Activated naive CD4-positive, alpha-beta T cell treated with anti-CD3 and anti-CD28 coated beads, Interleukin-2, amount 50 U/mL, for 24 hours (primary cell): ENCODE results near the gene FAM3D.
"Not testable (repeated sequence)": the region's sequence is repeated elsewhere in the genome, so short reads cannot be mapped to it uniquely, and the experiment has no call there.

Experiments used
- H3K27ac Mint-ChIP-seq: one replicate; pipeline ENCODE4 v1.8.0; 2021; ENCODE audit warnings: mild to moderate bottlenecking, mixed read lengths
- H3K27me3 Mint-ChIP-seq: one replicate; pipeline ENCODE4 v1.8.0; 2021; ENCODE audit warnings: mixed read lengths
- H3K36me3 Mint-ChIP-seq: one replicate; pipeline ENCODE4 v1.8.0; 2021; ENCODE audit warnings: mixed read lengths
- H3K4me1 Mint-ChIP-seq: one replicate; pipeline ENCODE4 v1.8.0; 2021; ENCODE audit warnings: mixed read lengths
- H3K4me3 Mint-ChIP-seq: one replicate; pipeline ENCODE4 v1.8.0; 2021; ENCODE audit warnings: mild to moderate bottlenecking, mixed read lengths
- H3K9me3 Mint-ChIP-seq: one replicate; pipeline ENCODE4 v1.8.0; 2021; ENCODE audit warnings: mixed read lengths

Gene FAM3D

GRCh38 chr3:58692484-58692883, 25.9 kb upstream of the FAM3D start:
- no peak overlapping the region for H3K4me3 Mint-ChIP-seq
- no peak overlapping the region for H3K27ac Mint-ChIP-seq
- H3K27me3 Mint-ChIP-seq: peaks cover 12% of the 10 kb centered on the region
- no peaks in the 10 kb centered on the region for H3K4me1 Mint-ChIP-seq
- H3K36me3 Mint-ChIP-seq: no peaks in the 10 kb centered on the region
- H3K9me3 Mint-ChIP-seq: no peaks in the 10 kb centered on the region

GRCh38 chr3:58691997-58692396, 25.4 kb upstream of the FAM3D start:
- no peaks in the 10 kb centered on the region for H3K4me1 Mint-ChIP-seq
- peaks cover 12% of the 10 kb centered on the region for H3K27me3 Mint-ChIP-seq
- H3K27ac Mint-ChIP-seq: no peak overlapping the region
- no peak overlapping the region for H3K4me3 Mint-ChIP-seq
- no peaks in the 10 kb centered on the region for H3K36me3 Mint-ChIP-seq
- H3K9me3 Mint-ChIP-seq: no peaks in the 10 kb centered on the region

- no peaks in the 10 kb centered on the region for H3K4me1 Mint-ChIP-seq
- H3K27ac Mint-ChIP-seq: no peak overlapping the region
- no peaks in the 10 kb centered on the region for H3K9me3 Mint-ChIP-seq
- H3K4me3 Mint-ChIP-seq: no peak overlapping the region
- no peaks in the 10 kb centered on the region for H3K36me3 Mint-ChIP-seq
- peaks cover 12% of the 10 kb centered on the region for H3K27me3 Mint-ChIP-seq
These were observed 23.9 kb upstream of the FAM3D start for GRCh38 chr3:58690490-58690889.

DNA sequence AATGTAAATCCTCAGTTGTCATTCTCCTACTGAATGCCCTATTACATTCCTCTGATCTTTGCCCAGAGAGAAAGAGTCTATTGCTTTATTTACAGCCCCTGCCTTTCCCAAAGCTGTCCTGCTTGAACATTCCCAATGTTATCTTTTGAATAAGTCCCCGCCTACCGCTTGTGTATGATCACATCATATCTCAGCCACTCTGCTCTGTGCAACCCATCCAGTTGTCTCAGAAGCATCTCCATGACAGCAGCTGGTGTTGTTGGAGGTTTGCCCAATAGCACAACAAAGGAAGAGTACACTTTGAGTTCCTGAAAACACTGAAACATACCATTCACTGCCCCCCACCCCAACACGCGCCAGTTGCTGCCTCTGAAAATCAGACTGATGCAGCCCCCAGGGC, 22.0 kb upstream of the FAM3D start:
- Mint-ChIP-seq H3K36me3 (no peaks in the 10 kb centered on the region), H3K9me3 (no peaks in the 10 kb centered on the region), H3K4me1 (no peaks in the 10 kb centered on the region), H3K27me3 (peaks cover 12% of the 10 kb centered on the region), H3K4me3 (no peak overlapping the region), H3K27ac (no peak overlapping the region)

DNA sequence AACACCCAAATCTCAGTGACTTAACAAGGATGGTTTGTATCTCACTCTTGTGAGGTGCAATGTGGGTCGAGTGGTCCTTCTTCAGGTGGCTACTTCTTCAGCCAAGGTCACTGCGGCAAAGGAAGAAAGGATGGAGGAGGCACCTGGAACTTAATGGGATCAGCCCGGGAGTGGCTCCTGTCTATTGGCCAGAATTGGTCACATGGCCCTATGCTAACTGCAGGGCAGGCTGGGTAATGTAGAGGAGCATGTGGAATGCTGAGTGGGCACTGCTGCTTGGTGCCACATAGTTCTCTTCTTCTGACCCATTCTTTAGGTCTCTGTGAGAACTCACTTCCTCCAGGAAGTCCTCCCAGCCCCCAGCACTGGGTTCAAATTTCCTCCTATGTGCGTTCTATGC, 20.3 kb upstream of the FAM3D start:
- Mint-ChIP-seq H3K27ac (no peak overlapping the region), H3K36me3 (no peaks in the 10 kb centered on the region), H3K4me3 (no peak overlapping the region), H3K4me1 (no peaks in the 10 kb centered on the region), H3K27me3 (peaks cover 12% of the 10 kb centered on the region), H3K9me3 (no peaks in the 10 kb centered on the region)

DNA sequence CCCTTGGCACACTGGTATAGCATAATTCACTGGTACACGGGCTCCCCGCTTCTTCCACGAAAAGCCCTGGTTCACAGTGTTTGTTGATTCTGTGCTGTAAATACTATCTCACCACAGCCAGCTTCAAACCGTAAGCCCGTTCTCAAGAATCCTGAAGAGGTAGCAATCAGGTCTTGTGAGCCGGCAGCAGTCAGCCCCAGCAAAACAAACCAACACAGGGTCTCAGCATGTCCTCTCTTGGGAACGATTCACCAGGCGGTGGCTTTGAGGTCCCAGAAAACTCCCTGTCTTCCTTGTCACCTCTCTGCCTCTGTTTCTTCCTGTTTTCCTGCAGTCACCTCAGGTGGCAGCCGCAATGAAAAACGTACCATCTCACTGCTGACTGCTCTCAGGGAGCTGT, 19.1 kb upstream of the FAM3D start:
- no peaks in the 10 kb centered on the region for H3K36me3 Mint-ChIP-seq
- H3K9me3 Mint-ChIP-seq: no peaks in the 10 kb centered on the region
- H3K27ac Mint-ChIP-seq: no peak overlapping the region
- no peaks in the 10 kb centered on the region for H3K4me1 Mint-ChIP-seq
- no peak overlapping the region for H3K4me3 Mint-ChIP-seq
- H3K27me3 Mint-ChIP-seq: peaks cover 12% of the 10 kb centered on the region

DNA sequence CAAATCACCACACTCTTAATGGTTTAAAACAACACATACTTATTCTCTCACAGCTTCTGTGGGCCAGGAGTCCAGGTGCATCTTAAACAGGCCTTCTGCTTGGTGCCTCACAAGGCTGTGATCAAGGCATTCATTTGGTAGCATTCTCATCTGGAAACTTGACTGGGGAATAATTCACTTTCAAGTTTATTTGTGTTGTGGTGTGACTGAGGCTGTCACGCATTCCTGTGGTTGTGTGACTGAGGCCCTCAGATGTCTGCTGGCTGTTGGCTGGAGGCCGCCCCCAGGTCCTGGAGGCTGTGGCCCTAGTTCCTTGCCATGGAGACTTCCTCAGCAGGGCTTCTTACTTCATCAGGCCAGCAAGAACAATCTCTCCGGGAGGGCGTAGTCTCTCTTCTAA, 16.9 kb upstream of the FAM3D start:
- H3K4me3 Mint-ChIP-seq: no peak overlapping the region
- no peaks in the 10 kb centered on the region for H3K36me3 Mint-ChIP-seq
- no peaks in the 10 kb centered on the region for H3K27me3 Mint-ChIP-seq
- H3K9me3 Mint-ChIP-seq: no peaks in the 10 kb centered on the region
- no peak overlapping the region for H3K27ac Mint-ChIP-seq
- no peaks in the 10 kb centered on the region for H3K4me1 Mint-ChIP-seq

- Mint-ChIP-seq H3K9me3 (no peaks in the 10 kb centered on the region), H3K36me3 (no peaks in the 10 kb centered on the region), H3K4me3 (no peak overlapping the region), H3K27me3 (no peaks in the 10 kb centered on the region), H3K27ac (no peak overlapping the region), H3K4me1 (no peaks in the 10 kb centered on the region)
These were observed 16.5 kb upstream of the FAM3D start for GRCh38 chr3:58683001-58683458.

- Mint-ChIP-seq H3K4me1 (no peaks in the 10 kb centered on the region), H3K4me3 (no peak overlapping the region), H3K27me3 (peaks cover 5% of the 10 kb centered on the region), H3K9me3 (no peaks in the 10 kb centered on the region), H3K27ac (no peak overlapping the region), H3K36me3 (no peaks in the 10 kb centered on the region)
These were observed 15.3 kb upstream of the FAM3D start for GRCh38 chr3:58681863-58682262.

- peaks cover 5% of the 10 kb centered on the region for H3K27me3 Mint-ChIP-seq
- H3K9me3 Mint-ChIP-seq: no peaks in the 10 kb centered on the region
- no peaks in the 10 kb centered on the region for H3K36me3 Mint-ChIP-seq
- H3K4me3 Mint-ChIP-seq: no peak overlapping the region
- no peaks in the 10 kb centered on the region for H3K4me1 Mint-ChIP-seq
- no peak overlapping the region for H3K27ac Mint-ChIP-seq
These were observed 14.4 kb upstream of the FAM3D start for GRCh38 chr3:58680879-58681525.

DNA sequence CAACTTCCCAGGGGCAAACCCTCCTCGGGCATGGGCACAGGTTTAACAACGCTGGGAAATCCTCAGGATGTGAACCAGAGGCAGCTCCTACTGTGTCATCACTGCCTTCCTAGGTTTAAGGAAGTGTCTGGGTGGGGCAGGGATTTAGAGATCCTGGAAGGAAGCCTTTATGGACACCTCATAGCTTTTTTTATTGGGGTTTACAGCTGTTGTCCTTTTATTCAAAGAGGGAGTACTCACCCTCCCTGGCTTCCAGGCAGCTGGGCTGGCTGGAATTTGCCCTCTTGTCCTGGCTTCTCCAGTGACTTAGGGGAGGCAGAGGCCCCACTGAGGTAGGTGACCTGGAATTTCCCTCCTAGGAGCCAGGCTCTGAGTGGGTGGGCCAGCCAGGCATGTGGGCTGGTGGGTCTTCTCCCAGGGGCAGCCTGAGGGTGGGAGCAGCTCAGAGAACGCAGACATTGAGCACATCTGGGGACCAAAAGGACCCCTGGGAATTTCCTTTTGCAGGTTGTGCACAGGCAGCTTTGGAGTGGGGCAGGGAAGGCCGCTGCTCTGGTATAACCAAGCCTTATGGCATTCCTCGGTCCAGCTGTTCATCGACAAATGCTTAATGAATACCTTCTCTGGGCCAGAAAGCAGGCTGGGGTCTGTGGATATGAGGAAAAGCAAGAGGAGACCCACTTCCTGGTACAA, 13.5 kb upstream of the FAM3D start:
- H3K36me3 Mint-ChIP-seq: no peaks in the 10 kb centered on the region
- H3K4me3 Mint-ChIP-seq: no peak overlapping the region
- peaks cover 5% of the 10 kb centered on the region for H3K27me3 Mint-ChIP-seq
- no peak overlapping the region for H3K27ac Mint-ChIP-seq
- peaks cover 4% of the 10 kb centered on the region for H3K9me3 Mint-ChIP-seq
- no peaks in the 10 kb centered on the region for H3K4me1 Mint-ChIP-seq

GRCh38 chr3:58679446-58679845, 12.9 kb upstream of the FAM3D start:
- Mint-ChIP-seq H3K9me3 (peaks cover 4% of the 10 kb centered on the region), H3K4me1 (no peaks in the 10 kb centered on the region), H3K27ac (no peak overlapping the region), H3K36me3 (no peaks in the 10 kb centered on the region), H3K27me3 (peaks cover 5% of the 10 kb centered on the region), H3K4me3 (no peak overlapping the region)

DNA sequence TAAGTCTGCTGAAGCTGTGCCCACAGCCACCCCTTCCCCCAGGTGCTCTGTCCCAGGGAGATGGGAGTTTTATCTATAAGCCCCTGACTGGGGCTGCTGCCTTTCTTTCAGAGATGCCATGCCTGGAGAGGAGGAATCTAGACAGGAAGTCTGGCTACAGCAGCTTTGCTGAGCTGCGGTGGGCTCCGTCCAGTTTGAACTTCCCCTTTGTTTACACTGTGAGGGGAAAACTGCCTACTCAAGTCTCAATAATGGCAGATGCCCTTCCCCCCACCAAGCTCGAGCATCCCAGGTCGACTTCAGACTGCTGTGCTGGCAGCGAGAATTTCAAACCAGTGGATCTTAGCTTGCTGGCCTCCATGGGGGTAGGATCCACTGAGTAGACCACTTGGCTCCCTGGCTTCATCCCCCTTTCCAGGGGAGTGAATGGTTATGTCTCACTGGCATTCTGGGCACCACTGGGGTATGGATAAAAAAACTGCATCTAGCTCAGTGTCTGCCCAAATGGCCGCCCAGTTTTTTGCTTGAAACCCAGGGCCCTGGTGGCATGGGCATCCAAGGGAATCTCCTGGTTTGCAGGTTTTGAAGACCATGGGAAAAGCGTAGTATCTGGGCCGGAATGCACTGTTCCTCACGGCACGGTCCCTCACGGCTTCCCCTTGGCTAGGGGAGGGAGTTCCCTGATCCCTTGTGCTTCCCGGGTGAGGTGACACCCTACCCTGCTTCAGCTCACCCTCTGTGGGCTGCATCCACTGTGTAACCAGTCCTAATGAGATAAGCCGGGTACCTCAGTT, 11.8 kb upstream of the FAM3D start:
- H3K27me3 Mint-ChIP-seq, H3K4me3 Mint-ChIP-seq, H3K9me3 Mint-ChIP-seq, H3K27ac Mint-ChIP-seq, H3K36me3 Mint-ChIP-seq, H3K4me1 Mint-ChIP-seq: not testable (repeated sequence)

GRCh38 chr3:58672880-58673279, 6.3 kb upstream of the FAM3D start:
- Mint-ChIP-seq H3K27ac (no peak overlapping the region), H3K9me3 (peaks cover 4% of the 10 kb centered on the region), H3K27me3 (peaks cover 5% of the 10 kb centered on the region), H3K4me3 (no peak overlapping the region), H3K36me3 (no peaks in the 10 kb centered on the region), H3K4me1 (no peaks in the 10 kb centered on the region)

DNA sequence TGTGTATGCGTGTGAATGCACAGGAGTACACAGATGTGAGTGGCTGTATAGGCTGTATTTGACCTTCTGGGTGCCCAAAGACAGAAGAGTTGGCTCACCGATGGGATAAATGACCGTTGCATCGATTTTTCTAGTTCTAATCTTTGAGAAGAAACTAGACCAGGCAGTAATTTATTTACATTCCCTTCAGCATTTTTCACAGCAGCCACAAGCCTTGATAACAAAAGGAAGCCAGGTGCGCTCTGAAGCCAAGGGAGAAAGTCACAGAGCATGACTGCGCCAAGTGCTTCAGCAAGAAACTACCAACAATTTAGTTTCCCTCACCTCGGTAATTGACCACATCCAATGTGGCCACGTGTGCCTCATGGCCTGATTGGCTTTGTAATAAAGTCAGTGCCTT, 5.9 kb upstream of the FAM3D start:
- H3K27ac Mint-ChIP-seq: no peak overlapping the region

GRCh38 chr3:58670506-58671135, 4.0 kb upstream of the FAM3D start:
- Mint-ChIP-seq H3K9me3 (peaks cover 1% of the 10 kb centered on the region), H3K27me3 (no peaks in the 10 kb centered on the region), H3K4me1 (no peaks in the 10 kb centered on the region), H3K4me3 (no peak overlapping the region), H3K36me3 (no peaks in the 10 kb centered on the region), H3K27ac (no peak overlapping the region)

More for the DNA sequence above, 5.9 kb upstream of the FAM3D start:
- Mint-ChIP-seq H3K4me3 (no peak overlapping the region), H3K4me1 (no peaks in the 10 kb centered on the region), H3K9me3 (peaks cover 4% of the 10 kb centered on the region), H3K27me3 (peaks cover 2% of the 10 kb centered on the region), H3K36me3 (no peaks in the 10 kb centered on the region)
